ENCODE measurements around the gene AFF3.

Gene AFF3

GRCh38 chr2:99877963-99878362 lies 264.4 kb downstream of the AFF3 start:
- no peak for DNase-seq

GRCh38 chr2:99876956-99877355 lies 265.4 kb downstream of the AFF3 start:
- DNase-seq = no peak

GRCh38 chr2:99875627-99876201 lies 266.7 kb downstream of the AFF3 start:
- no peak for DNase-seq

GRCh38 chr2:99868260-99868659 lies 274.1 kb downstream of the AFF3 start:
- DNase-seq = no peak

GRCh38 chr2:99867770-99868169 lies 274.6 kb downstream of the AFF3 start:
- DNase-seq = no peak

GRCh38 chr2:99865818-99866676 lies 276.3 kb downstream of the AFF3 start:
- DNase-seq = no peak

GRCh38 chr2:99864561-99865553 lies 277.5 kb downstream of the AFF3 start:
- DNase-seq = no peak

- no peak for DNase-seq
These were observed 278.5 kb downstream of the AFF3 start for GRCh38 chr2:99863903-99864270.

GRCh38 chr2:99863236-99863902 lies 279.0 kb downstream of the AFF3 start:
- DNase-seq = no peak

GRCh38 chr2:99862566-99862965 lies 279.8 kb downstream of the AFF3 start:
- no peak for DNase-seq

- DNase-seq = no peak
These were observed 281.0 kb downstream of the AFF3 start for GRCh38 chr2:99861376-99861760.

- no peak for DNase-seq
These were observed 281.5 kb downstream of the AFF3 start for GRCh38 chr2:99860720-99861375.

GRCh38 chr2:99858951-99859596 lies 283.3 kb downstream of the AFF3 start:
- DNase-seq = no peak

GRCh38 chr2:99857867-99858444 lies 284.4 kb downstream of the AFF3 start:
- no peak for DNase-seq

- no peak for DNase-seq
These were observed 285.0 kb downstream of the AFF3 start for GRCh38 chr2:99857372-99857771.

GRCh38 chr2:99856119-99856518 lies 286.3 kb downstream of the AFF3 start:
- DNase-seq = no peak

- DNase-seq = no peak
These were observed 288.0 kb downstream of the AFF3 start for GRCh38 chr2:99854236-99854852.

GRCh38 chr2:99852956-99853355 lies 289.4 kb downstream of the AFF3 start:
- no peak for DNase-seq

GRCh38 chr2:99852376-99852934 lies 289.9 kb downstream of the AFF3 start:
- no peak for DNase-seq

- no peak for DNase-seq
These were observed 290.6 kb downstream of the AFF3 start for GRCh38 chr2:99851811-99852210.

GRCh38 chr2:99851089-99851488 lies 291.3 kb downstream of the AFF3 start:
- no peak for DNase-seq

Data from NCI-H1417 treated with DMSO at 0.1 percent for 48 hours (cell line).